NCI-H2227 (cell line): ENCODE results near the gene MAFG.

Source experiments
- DNase-seq: peaks from one replicate; lab custom pipeline; 2025; ENCODE audit not compliant: unreplicated experiment; lab: John Stamatoyannopoulos, UW

MAFG gene

GRCh38 chr17:81869221-81870130 is 58.1 kb downstream of the MAFG start:
- peak; percentile 65 for DNase-seq

DNA sequence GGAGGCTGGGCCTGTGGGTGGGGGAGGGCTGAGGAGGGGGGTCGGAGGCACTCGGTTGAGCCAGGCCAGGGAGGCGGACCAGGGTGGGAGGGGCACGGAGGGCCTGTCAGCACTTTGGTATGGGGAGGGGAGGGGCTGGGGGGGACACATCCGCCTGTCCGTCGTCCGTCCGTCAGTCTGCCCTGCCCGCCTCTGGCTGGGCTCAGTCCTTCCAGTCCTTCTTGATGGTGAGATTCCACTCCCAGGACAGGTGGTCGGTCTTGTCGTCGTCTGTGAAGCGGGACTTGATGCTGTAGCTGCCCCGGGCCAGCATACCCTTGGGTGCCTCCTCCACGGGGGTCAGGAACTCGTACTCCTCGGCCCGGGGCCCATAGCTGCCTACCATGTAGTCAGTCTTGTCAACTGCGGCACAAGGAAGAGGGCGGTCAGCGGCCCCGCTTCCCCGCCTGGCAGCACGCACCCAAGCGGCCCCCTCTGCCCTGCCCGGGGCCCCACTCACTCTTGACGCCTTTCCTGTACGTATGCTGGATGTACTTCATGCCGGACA is 58.8 kb downstream of the MAFG start:
- DNase-seq, result peak; percentile 44
